GM21423 (cell line): ENCODE data around the gene MICOS13.

Experiments used
- ATAC-seq: cut with Tn5 transposase; IDR thresholded peaks from one replicate; pipeline ENCODE4 v1.9.1; 2021; ENCODE audit warnings: mild to moderate bottlenecking, moderate library complexity; ENCODE audit not compliant: unreplicated experiment

The MICOS13 gene

DNA sequence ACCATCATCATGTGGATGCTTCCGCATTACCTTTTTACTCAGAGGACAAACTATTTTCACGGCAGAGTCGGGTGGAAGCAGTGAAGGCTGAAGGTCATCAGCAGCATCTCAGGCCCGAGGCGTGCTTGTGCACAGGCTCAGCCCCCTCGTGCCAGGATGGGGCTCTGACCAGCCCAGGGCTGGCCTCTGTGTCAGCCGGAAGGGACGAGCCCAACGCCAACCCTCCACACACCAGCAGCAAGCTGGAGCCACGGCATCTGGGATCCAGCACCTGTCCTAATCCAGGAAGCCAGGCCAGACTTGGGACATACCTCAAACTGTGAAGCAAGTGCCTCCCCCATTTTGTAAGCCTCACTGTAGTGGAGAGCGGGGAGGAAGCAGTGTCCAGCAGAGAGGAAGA is 11.1 kb downstream of the MICOS13 start:
- no peak for ATAC-seq

DNA sequence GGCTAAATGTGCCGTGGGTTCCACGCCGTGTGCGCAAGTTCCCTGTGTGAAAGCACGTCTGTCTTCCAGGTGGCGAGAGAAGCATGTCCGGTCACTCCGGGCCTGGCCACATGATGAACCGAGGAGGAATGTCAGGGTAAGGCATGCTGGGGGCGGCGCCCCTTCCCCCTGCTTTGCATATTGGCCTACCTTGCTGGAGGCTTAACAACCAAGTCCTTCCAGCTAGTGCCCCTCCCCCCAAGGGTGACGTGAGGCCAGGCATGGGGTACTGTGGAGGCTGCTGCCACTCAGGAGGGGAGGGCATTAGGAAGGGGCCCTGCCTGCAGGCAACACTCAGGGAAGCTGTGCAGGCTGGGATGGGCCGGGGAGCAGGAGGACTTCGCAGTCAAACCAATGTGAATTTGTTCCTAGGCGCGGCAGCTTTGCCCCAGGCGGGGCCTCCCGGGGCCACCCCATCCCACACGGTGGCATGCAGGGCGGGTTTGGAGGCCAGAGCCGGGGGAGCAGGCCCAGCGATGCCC is 12.5 kb downstream of the MICOS13 start:
- no peak for ATAC-seq

DNA sequence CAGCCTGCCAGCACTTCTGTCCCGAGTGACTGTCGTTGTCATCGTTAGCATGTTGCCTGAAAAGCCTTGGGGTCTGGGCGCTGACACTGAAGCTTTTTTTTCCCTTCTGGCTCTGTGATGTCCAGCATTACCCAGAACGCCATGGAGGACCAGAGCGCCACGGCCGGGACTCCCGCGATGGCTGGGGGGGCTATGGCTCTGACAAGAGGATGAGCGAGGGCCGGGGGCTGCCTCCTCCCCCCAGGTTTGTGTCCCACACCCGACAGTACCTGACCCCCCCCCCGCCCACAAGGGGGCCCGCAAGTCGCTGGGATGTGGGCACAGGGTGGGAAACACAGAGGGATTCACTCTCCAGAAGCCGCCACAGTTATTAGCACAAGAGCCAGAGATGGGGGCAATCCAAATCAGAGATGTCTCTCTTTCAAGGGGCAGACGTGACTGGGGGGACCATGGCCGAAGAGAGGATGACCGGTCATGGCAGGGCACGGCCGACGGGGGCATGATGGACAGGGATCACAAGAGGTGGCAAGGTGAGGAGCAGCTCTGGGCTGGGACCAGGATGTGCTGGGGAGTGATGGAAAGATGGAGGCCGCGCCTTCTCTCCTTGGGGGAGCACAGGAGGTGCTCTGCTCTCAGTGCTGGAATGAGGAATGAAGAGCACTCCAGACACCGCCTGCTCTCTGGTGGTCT is 13.2 kb downstream of the MICOS13 start:
- no peak for ATAC-seq

DNA sequence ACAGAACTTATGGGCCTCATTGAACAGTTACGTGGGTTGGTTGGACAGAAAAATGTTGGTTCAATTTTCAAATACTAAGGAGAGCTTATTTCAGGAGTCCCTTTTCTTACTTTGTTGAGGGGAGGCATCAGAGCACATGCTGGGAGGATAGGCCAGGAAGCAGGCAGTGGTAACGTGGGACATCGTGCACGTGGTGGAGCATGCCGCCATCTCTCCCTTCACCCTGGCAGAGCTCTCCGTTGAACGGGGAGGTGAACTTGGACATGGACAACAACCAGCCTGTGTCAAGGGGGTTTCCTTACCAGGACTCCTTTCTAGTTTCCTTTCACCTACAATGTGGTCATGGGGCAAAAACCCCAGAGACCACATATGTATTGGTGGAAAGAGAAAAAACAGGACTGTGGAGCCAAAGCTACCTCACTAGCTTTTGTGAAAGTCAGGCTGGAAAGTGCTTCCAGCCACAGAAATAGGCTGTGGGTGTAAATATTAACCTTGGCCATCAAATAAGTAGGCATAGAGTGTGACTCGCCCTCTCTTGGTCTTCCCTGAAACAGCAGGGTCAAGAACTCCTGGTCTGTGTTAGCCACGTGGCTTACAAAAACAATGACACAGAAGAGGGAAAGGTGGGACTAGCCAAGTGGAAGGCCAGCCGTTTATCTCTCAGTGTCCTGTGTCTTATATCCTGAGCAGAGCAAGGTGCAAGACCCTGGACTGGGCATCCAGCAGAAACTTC is 14.4 kb downstream of the MICOS13 start:
- ATAC-seq: no peak

DNA sequence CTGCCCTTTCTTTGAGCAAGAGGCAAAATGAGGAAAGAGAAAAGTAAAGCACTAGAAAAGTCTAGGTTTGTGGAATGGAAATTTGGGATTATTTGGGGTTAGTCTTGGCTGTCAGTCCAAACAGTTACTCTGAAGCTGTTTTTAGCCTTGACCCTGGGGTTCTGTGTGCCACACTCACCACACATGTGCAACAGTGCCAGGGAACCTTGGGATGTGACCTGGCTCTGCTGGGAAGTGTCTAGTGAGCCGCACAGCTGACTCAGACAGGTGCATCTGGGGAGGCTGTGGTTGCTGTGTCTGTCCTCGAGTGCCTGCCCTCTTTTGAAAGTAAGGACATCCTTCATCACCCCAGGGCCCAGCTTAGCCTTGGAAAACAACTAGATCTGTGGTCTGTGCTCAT is 15.8 kb downstream of the MICOS13 start:
- no peak for ATAC-seq

DNA sequence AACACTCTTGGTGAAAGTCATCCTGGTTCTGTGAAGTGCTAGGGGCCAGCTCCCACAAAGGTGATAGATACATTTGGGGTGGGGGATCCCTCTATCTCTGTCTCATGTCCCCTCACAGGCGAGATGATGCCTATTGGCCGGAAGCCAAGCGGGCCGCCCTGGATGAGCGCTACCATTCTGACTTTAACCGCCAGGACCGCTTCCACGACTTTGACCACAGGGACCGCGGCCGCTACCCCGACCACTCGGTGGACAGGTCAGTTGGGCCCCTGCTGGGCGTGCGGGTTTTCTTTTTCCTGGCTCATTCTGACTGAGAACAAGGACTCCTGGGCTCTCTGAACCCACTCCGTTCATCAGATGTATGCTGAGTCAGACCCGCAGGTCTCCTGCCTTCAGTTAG is 16.4 kb downstream of the MICOS13 start:
- no peak for ATAC-seq

DNA sequence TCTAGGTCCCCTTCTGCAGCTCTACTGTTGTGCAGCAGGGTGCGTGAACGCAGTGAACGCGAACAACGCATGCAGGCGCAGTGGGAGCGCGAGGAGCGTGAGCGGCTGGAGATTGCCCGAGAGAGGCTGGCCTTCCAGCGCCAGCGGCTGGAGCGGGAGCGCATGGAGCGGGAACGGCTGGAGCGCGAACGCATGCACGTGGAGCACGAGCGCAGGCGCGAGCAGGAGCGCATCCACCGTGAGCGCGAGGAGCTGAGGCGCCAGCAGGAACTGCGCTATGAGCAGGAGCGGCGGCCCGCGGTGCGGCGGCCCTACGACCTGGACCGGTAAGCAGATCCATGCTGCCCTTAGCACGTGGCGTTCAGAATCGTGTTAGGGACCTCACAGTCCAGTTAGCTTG is 18.8 kb downstream of the MICOS13 start:
- ATAC-seq: no peak

DNA sequence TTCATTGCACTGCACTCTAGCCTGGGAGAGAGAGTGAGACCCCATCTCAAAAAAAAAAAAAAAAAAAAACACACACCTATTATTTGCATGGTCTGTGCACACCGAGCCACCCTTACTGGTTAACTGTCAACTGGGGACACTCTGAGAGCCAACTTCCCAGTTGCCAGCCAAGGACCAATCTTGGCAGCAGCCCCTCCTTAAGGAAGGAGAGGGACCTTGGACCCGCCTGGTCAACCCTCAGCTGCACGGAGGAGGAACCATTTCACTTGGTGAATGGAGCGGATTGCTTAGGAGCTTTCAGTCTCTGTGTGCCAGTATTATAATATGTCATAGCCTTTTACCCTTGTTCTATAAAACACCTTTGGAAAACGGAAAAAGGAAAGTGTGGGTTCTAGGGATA is 24.9 kb downstream of the MICOS13 start:
- no peak for ATAC-seq

DNA sequence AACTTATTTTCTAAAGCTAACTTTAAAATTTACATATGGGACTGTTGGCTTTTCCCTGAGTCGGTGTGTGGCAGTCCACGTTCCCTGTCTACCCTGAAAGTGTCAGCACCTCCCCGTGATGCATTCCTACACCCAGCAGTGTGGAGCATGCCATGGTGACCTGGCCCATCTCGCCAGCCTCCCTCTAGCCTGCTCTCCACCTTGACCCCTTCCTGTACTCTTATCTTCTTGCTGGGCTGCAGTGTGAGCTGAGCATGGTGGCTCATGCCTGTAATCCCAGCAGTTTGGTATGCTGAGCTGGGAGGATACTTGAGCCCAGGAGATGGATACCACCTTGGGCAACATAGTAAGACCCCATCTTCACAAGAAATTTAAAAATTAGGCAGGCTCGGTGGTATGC is 25.4 kb downstream of the MICOS13 start:
- ATAC-seq: no peak

DNA sequence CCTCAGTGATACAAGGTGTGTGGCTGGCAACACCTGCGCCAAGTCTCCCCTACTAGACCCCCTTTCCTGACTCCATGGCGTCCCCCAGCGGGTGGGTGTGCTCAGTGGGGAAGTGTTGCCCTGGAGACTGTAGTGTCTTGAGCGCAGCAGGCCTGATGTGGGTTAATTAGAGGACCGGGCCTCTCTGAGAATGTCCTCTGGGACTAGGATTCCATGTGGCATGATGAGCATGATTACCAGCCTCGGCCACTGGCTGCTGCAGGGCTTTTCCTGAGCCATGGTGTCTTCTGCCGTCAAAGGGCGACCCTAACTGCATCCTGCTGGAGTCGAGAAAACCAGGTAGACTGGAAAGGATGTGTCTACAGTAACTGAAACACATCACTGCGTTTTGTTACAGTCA is 28.1 kb downstream of the MICOS13 start:
- no peak for ATAC-seq

DNA sequence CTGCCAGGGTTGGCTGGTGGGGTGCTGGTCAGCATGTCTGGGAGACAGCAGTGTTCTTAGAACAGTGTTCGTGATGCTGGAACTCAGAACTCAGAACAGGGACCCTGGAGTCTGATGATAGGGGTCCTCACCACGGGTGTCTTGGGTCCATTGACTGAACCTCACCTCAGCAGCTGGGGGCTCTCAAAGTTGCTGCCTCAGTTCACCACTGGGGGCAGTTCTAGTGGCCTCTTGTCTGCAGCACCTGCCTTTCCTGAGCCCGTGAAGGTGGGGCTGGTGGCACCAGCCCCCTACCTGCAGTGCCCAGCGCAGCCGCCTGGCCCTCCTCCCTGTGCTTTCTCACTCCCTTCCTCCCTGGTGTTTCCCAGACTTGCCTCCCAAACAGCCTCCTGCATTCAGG is 29.0 kb downstream of the MICOS13 start:
- no peak for ATAC-seq

DNA sequence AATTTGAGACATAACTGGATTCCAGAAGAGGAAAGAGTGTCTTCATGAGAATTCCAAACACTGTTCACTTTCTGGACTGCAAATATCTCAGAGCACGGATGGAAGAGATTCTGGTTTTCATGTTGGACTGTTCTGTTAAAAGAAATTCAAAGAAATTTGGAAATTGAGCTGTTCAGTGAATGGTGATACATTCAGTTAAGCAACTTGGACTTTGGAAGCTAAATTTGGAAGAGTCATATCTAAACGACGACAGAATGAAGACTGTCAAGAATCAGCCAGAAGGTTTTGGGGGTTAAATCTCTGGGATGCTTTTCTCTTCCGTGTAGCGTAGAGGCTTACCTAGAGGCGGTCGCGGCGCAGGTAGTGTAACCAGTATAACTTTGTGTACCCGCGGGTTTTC is 31.9 kb downstream of the MICOS13 start:
- ATAC-seq: no peak

DNA sequence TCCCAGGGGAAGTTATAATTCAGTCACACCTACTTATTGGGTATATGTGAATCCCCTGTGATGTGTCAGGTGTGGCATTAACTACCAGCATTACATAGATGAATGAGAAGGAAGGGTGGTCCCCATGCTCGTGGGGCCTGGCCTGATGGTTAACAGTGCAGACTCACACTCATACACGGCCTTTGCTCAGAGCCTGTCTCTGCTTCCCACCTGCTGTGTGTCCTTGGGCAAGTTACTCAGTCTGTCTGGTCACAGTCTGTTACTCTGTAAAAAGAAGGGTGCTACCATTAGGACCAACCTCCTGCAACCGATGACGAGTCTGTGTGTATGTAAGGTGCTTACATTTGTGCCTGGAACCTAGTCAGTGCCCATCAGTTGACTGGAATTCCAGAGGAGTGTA is 33.6 kb downstream of the MICOS13 start:
- no peak for ATAC-seq

DNA sequence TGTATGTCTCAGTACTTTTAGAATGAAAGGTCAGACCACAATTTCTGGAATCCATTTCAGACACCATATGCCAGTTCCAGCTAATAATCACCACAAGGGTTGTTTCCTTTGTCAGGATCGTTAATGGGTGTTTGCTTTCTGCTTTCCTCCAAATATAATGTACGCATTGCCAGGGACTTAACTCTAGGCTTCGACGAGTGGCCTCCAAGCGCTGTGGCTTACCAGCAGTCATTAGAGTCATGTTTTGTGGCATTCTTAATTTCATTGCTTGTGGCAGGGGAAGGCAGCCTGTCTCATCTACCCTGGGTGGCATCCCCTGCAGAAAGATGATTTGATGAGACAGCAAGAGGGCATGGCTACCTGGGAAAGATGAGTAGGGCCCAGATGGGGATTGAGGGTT is 34.9 kb downstream of the MICOS13 start:
- ATAC-seq: no peak

DNA sequence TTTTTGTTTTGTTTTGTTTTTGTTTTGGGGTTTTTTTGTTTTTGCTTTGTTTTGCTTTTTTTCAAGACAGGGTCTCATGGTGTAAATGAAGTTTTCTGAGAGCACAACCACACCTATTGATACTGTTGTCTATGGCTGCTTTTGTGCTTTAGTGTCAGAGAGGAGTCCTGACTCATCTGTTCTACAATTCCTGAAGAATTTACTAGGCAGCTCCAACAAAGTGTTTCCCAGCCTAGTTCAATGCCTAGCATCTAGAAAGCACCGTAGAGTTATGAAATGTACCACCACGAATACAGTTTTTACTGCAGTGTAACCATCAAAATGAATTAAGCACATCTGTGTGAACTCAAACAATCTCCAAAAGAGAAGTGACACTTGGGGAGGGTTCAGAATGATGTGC is 36.3 kb downstream of the MICOS13 start:
- no peak for ATAC-seq

DNA sequence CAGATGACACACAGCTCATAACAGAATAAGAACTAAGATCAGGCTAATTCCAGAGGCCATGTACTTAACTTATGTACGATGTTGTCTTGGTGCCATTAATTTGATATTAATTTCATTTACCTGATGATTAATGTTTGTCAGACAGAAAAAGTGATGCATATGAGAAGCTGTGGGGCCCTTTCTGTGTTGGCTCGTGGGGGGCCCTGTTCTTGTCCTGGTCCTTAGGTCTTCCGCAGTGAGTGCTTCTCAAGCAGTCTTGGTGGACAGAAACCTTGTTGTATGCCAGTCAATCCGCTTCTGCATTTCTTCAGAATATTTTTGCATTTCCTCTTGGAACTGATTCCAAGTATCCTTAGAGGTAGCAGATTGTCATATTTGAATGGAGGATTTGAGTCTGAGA is 37.3 kb downstream of the MICOS13 start:
- ATAC-seq: no peak

DNA sequence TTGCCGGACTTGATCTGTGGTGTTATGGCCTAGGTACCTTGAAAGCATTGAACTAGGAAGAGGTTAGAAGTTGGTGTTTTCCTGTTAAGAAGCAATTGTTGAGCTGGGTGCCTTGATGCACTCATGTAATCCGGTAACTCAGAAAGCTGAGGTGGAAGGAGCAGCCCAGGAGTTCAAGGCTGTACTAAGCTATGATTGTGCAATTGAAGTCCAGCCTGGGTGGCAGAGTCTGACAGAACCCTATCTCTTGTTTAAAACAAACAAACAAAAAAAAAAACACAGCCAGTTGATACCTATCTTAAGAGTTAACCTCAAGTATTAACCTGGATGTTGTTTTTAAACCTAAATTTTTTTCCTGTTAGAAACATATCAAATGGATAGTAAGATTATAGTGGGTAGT is 38.1 kb downstream of the MICOS13 start:
- ATAC-seq: no peak

DNA sequence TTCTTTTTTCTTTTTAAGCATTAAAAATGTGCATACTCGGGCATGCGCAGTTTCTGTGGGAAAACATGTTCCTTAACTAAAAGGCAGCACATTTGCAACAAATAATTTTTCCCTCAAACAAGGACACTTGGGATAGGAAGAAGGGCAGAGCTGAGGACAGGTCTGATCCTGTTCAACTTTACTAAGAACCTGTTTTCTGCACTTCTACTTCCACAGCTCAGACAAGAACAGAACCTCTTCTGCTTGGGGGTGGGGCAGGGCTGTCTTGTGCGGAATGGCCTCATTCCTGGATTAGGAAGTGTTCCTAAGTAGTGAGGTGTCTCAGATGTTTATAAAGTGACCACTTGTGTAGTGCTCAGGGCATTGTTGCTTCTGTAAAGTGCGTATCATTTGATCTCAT is 39.1 kb downstream of the MICOS13 start:
- ATAC-seq: no peak

DNA sequence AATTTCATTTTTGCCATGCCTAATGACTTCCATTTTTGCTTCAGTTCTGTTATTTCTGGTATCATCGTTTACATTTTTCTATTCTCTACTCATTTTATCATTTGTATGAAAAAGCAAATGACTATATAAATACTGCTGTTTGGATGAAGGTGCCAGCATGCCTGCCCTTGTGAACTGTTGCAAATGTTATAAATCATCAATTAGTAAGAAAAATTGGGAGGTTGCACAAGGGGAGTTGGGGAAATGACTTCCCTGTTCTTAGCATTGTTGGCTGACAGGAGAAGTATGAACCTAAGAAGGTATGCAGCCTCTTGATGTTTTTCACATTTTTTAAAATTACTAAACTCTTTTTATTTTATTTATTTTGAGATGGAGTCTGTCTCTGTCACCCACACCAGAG is 42.3 kb downstream of the MICOS13 start:
- no peak for ATAC-seq

DNA sequence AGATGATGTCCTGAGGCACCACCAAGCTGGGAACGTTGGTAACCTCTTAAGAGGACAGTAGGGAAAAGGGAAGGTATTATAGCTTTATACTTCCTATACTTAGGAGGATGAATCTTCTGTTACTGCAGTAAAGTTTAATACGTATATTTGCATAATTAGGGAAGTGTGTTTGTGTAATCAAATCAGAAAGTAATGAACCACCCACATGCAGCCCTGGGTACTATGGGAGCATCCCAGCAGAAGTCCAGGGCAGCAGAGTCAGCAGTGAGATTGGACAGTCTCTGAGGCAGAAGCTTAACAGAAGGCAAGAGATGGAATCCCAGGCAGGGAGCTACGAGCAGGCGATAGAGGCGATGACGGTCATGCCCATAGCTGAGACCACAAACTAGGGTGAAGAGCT is 44.9 kb downstream of the MICOS13 start:
- ATAC-seq: no peak

DNA sequence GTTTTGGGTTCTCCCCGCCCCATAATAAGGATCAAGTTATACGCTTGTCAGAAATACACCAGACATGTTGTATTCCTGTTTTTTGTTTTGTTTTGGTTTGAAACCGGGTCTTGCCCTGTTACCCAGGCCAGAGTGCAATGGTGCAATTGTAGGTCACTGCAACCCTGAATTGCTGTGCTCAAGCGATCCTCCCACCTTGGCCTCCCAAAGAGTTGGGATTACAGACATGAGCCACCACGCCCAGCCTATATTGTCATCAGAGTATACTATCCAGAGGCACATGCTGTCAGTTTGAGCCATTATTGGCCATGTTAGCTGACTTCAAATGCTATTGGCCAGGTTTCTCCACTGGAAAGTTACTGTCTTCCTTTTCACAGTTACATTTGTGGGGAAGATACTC is 47.7 kb downstream of the MICOS13 start:
- ATAC-seq: no peak

DNA sequence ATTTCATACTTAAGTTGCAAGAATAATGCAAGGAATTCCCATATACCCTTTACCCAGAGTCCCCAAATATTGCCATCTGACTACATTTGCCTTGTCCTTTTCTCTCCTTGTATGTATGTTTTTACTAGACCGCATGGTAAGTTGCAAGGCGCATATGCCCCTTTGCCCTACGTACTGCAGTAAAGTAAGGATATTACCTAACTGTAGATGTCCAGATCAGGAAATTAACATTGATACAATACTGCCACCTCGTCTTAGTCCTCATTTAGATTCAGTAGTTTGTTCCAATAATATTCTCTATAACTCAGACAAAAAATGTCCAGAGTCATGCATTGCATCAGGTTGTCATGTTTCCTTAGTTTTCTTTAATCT is 48.1 kb downstream of the MICOS13 start:
- ATAC-seq: no peak
